ENCODE results near the gene TDP1.

Gene TDP1

DNA sequence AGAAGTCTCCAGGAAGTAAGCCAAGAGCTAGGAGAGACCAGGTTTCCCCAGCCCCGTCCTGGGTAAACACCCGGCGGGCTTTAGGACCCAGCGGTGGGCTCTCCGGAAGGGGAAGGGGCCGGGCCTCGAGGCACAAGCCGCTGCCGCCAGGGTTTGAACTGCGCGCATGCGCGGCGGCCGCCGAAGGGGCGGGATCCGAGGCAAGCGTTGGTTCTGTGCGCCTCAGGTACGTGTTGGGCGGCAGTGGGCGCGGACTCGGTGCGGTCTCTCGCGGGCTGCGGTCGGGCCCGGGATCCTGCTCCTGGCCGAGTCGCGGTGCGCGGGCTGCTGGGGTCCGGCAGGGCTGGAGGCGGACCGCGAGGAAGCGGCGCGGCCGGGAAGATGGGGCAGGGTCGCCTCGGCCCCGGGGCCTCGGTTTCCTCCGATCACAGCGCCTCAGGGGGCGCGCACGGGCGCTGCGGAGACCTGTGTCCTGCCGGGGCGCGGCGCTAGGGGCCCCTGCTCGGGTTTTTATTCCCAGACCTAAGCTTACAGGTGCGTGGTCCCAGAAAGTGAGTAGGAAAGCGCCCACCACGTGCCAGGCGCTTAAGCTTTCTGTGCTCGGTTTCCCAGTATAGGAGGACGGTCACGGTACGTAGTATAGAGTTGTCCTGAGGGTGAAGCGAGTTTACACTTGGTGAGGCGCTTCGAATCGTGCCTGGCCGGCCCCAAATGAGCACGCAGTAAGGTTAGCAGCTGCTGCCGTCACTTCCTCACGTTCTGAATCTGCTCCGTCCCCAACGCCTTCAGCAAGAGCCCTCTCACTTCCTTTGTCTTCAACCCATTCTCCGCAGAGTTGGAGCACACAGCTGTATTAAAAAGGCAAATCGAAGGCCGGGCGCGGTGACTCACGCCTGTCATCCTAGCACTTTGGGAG is at the start of gene TDP1:
TSS of gene TDP1 (plus strand) at position 183 of the 916 bp plus-strand sequence. CDS start 7,188 bp downstream, outside the sequence.
- peak; percentile 97 for DNase-seq

DNA sequence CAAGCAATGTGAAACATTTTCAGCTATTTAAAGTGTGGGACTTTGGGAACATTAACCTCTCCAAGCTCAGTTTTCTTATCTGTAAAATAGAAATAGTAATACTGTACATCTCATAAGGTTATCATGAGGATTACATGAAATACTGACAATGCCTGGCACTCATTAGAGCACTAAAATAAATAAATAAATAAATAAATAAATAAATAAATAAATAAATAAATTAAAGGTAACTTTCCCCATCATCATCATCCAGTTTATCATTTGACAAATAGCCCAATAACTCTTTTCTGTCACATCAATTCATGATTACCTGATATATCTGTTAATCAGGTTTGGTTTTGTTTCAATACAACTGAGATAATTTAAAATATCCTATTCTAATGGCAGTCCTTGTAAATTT is 49.7 kb upstream of the TDP1 start:
- no peak for DNase-seq

DNA sequence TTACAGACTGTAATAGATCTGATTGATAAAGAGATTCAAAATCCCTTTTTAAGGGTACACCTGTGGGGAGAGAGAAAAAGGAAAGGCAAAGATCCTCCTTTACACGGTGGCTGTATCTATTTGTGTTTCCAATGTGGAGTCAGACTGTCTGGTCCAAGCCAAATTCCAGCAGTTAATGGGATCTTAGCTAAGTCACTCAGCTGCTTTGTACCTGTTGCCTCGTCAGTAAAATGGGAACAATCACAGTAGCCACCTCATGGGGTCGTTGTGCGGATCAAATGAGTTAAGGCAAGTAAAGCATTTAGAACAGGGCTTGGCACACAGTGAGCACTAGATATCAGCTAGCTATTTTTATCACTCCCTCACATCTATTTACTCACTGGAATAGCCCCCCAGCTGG is 48.1 kb upstream of the TDP1 start:
- DNase-seq = no peak

DNA sequence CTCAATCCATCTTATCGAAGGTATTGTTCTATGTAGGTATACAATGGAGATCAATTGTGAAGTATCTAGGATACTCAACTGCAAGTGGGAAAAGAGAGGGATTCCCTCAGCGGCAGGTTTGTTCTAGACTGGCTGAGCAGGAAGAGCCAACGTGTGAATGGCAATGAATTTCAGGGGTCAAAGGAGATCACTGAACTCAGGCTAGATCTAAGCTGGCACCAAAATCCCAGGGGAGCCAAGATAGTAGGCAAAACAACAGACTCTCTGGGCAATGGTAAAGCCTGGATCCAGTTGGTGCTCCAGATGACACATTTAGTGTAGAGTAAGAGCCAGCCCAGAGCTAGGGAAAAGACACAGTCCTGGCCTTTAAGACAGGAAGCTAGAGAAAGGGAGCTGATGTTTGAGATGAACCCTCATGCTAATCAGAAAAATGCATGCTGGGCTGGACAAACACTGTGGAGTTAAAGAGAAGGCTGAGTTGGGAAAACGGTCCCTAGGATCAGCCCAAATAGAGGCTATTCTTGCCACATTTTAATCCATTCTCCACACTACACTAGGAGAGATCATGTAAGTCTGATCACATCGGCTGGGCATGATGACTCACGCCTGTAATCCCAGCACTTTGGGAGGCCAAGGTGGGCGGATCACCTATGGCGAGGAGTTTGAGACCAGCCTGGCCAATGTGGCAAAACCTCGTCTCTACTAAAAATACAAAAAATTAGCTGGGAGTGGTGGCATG is 46.8 kb upstream of the TDP1 start:
- peak; percentile 49 for DNase-seq

DNA sequence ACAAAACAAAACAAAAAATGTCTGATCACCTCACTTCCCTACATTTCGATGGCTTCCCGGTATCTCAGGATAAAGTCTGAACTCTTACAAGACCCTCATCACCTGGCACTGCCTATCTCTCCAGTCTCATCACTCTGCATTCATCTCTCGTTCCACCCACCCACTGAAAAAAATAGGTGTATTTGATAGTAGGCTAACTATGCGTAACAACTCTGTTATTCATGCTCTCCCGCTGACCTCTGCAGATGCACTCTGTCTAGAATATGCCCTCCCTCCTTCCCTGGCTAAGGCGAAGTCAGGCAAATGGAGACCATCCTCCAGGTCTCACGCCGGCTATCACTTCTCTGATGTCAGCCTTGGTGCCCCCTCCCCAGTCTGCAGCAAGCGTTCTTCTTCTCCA is 46.1 kb upstream of the TDP1 start:
- no peak for DNase-seq

DNA sequence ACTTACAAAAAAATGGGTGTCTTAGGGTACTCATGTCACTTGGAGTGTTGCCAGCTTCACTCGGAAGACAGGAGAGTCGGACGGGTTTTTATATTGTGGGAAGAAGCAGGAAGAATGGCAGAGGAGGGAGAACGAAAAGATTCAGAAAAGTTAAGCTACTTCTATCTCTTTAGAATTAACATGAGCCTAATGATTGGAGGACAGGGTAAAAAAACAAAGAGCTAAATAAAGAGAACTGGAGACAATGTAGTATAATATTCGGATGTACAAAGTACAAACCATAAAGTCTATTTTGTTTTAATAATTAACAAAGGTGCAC is 45.1 kb upstream of the TDP1 start:
- DNase-seq = no peak

DNA sequence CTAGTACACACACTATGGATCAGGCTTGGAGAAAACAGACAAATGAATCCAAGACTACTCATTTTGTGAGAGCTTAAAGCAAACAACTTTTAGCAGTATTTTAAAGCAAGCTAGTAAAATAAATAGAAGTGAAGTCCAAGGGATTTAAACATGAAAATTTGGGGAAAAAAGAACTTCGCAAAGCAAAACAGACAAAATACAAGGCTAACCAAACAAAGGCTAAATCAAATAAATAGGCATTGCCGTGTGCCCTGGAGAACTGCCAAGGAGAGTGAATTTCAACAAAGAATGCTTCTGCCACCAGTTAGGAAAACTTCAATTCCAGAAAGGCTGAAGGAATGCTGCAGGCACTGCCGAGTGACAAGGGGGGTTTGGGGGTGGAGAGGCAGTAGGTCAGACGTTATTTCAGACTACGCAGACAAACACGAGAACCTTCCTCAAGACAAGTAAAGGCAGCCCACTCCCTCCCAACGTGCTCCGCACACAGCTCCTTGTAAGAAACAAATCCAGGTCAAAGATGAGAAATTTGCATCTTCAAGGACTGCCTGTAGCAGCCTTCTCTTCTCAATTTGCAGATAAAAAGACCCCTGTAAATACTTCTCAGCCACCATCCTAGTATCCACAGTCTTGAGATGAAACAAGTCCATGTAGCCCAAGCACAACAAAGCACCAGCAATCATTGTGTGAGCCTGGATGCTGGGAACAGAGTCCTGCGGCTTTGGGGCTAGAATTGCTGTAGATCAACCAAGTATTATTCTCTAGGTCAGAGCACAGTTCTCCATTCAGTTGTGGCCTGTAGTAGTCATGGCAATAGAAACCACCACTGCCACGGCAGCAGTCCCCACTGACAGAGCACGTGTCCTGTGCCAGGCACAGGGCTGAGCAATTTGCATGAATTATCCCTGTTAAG is 44.5 kb upstream of the TDP1 start:
- DNase-seq = peak; percentile 19

DNA sequence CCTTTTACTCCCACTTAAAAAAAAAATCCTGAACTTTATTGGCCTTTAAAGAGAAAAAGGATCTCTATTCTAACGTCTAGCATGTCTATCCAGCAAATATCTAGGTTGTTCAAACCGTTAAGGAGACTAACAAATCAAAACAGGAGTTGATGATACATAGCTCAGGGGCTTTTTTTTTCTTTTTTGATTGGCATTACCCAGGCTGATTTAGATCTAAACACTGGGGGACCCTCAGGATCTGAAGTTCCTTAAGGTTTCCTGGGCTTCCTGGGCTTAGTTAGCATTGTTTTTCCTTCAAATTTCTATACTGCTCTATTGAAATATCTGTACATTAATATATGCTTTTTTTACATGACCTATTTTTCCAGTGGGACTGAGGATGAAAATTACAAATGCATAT is 43.5 kb upstream of the TDP1 start:
- DNase-seq = no peak

DNA sequence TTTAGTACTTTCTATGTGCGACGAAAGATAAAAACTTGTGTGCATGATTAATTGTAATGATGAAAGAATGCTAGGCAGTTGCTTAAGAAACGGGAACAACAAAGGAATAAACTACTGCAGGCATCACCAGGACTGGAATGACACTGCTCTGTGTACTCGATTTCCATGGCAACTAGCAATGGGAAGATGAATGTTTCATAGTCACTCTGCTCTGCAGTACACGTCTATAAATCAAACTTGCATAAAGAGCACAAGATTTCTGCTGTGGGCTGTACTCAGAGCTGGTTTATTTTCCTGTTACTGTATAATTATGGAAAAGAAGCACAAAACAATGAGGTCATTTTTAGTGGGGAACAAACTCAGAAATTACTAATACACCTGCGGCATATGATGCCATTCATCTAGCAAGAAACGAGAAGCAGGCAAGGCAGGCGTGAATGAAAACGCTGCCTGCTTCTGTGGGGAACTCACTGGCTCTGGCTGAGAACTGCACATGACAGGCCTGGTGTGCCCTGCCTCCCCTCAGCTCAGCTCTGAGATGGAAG is 43.0 kb upstream of the TDP1 start:
- DNase-seq = peak; percentile 31

DNA sequence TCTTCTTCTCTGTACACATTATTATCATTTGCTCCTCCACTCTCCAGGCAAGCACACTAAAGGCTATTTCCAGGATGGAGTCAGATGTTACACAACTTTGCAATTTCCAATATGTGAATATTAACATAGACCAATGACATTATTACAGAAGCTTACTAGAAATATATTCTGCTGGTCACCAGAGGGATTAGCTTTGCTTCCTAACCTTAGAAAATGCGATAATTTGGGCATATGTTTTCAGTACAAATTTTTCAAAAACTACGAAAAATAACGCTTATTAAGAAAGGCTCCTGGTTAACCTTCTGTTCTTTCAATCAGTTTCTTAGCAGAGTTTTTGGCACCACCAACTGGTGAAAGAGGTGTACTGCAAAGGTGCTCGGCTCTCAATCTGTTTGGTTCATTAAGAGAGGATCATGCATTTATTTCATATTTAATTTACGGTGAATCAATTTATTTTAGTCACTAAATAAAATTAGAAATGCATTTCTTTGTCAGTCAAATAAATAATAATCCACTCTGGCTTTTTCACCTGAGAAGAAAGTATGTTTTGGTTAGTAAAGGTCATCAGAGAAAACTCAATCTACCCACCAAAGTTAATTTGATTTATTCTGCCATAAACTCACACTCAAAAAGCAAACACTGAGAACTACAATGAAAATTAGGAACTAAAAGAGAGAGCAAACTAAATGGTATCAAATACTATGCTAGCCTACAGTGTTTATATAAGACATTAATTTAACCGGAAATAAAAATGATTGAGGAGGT is 40.4 kb upstream of the TDP1 start:
- peak; percentile 93 for DNase-seq

DNA sequence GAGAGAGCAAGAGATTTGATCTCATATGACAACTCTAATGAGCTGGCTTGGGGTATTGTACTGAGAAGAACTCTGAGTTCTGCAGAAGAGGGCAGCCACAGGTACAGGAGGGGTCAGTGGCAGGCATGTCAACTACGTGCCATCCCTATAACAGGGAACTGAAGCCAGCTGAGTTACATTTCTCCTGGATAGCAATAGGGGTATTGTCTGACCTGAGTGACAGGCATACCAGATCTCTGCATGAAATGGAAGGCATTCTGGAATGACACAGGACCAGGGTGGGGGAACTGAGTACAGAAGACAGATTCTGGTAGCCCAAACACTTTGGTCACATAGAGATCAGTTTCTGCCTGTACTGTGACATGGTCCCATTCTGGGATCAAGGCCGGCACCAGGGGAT is 37.0 kb upstream of the TDP1 start:
- no peak for DNase-seq

DNA sequence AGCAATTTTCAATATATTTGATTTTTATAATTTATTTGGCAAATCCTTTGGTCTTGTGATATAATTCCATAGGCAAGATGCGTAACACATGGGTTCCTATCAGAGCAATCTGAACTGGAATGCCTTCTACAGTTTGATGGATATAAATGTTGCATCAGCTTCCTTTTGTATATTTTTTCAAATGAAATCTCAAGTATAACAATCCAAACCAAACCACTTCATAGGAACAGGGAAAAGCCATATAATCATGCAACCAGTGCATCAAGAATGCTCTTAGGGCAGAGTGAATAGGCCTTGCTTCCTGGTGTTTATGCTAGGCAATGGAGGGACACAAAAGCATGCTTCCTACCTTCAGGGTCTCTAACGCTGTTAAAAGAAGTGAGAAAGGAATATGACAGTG is 35.7 kb upstream of the TDP1 start:
- no peak for DNase-seq

DNA sequence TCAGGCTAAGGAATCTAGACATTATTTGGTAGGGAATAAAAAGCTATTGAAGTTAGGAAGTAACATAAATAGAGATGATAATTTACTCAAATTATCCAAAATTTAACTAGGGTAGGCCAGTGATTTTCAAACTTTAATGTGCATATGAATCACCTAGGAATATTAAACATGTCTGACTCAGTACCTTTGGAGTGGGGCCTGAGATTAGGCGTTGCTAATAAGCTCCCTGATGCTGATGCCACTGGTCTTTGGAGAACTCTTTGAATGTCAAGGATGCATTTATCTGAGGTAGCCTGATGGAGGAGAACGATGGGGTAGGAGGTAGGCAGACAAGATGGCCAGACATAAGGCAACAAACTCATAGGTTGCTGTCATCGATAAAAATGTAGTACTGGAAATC is 34.4 kb upstream of the TDP1 start:
- DNase-seq = no peak

DNA sequence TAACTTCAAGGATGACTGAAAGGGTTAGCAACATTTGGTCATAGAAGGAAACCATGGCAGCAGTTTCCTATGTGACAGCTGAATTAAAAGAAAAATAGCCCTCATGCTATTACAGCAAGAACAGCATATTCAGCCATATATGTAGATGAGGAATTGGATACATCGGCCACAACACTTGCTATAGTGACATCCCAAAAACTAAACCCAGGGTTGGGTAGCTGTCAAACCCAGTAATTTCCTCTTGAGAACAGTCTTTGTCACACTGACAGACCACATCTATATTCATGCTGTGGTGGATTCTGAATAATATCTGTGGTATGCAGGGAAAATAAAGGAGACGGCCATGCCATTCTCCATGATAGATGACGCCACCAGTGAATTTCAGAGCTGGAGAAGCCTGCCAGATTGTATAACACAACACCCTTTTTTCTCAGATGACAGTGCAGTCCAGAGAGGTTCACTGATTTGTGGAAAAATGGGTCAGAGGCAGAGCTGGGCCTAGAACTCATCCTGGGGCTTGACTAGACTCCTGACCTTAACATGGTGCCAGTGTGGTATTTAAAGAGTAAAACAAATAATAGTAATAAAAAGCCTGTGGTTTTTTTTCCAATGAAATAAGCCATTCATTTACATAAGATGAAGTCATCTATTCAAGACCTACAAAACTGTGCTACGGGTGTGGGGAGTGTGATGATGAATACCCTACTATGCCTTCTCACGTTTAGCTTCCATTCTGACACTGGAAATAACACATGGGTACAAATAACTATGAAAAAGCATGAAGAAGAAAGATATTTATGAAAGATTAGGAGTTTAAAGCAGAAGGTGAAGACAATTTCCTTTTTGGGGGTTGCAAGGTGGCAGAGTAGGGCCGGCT is 33.5 kb upstream of the TDP1 start:
- no peak for DNase-seq

DNA sequence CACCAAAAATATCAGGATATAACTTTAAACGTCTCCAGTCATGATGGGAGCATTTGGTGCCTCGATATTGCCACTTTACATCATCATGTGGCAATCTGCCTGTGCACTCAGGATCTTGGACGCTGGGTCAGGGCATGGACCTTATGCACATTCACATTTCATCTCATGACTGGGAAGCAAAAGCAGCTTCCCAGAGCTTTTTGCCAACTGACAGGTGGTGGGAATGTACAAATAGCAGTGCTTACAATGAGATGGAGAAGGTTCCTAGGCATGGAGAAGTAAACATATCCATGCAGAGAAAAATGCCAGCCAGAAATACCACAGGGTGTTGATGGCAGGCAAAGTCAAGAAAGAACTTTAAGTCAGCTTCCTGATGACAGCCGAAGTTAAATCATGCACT is 31.5 kb upstream of the TDP1 start:
- DNase-seq = peak; percentile 61

DNA sequence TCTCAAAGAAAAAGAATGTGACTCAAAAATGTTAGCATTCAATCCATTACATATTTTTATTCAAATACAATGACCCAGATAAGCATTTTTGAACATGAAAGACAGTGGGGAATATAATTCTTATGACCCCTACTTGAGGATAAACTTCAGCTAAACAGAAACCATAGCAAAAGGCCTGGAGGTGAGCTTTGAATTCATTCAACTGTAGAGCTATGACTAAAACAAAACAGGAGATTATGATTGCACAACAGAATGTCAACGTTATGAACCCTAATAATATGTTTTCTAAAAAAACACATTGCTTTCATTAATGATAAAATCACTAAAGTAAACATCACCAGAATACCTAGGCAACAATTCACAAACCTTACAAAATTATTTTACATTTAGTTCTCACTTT is 29.0 kb upstream of the TDP1 start:
- DNase-seq = no peak

DNA sequence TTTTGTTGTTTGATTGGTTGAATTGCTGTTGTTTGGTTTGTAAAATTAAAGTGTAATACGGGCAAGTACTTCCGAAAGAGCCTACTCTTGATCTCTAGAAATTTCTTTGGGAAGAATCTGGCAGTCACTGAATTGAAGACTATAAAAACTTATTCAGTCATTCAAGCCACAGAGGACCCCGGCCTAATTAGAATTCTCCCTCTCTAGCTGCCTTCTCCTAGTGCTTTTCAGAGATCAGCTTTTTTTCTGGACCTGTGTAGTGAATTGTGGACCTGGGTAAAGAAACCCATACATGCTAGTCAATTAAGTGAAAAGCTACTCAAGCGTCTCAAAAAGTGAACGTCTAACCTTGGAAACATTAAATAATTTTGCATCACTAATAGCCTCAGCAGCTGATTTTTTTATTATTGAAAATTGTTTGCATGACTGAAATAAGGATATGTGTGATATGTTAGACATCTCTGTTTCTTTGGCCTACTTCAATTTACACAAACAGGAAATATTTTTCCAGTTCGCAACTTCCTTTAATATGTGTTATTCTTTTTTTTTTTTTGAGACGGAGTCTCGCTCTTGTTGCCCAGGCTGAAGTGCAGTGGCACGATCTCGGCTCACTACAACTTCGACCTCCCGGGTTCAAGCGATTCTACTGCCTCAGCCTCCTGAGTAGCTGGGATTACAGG is 28.4 kb upstream of the TDP1 start:
- DNase-seq = no peak

DNA sequence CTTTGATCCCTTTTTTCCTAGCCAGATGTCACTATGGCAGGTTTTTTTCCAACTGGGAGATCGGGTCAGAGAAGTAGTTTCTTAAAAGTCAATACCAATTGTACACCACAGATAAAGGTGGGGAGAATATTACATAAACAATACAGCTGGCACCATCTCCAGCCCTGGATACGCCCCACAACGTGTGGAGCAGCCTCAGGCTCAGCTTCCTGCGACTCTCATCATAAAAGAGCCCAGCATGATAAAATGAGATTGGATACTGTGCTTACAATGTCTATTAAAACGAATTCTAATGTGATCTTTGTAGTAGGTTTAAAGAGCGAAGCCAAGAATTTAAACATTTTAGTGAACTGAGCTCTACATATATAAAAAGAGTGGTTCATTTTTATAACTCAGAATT is 22.7 kb upstream of the TDP1 start:
- DNase-seq = no peak

DNA sequence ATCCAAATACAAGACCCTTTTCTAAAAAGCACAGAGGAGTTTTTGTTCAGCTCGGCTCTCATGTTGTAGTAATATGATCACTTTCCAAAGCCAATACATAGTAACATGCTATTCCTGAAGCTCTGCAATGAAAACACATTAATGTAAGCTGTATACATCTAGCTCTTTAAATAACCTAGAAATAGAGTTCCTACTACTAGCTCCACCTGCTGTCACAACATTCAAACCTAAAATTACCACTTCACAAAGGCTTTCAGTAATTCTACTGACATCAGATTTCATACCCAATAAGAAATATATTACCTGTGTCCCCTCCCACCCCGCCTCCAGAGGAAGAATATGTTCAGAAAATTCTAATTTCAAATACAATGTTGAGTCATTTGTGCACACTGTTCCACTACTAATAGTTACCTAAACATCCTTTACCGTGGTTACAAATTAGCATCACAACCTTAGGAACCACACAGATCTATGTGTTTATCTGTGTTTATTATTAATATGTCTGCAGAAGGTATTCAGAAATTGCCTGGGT is 19.0 kb upstream of the TDP1 start:
- no peak for DNase-seq

DNA sequence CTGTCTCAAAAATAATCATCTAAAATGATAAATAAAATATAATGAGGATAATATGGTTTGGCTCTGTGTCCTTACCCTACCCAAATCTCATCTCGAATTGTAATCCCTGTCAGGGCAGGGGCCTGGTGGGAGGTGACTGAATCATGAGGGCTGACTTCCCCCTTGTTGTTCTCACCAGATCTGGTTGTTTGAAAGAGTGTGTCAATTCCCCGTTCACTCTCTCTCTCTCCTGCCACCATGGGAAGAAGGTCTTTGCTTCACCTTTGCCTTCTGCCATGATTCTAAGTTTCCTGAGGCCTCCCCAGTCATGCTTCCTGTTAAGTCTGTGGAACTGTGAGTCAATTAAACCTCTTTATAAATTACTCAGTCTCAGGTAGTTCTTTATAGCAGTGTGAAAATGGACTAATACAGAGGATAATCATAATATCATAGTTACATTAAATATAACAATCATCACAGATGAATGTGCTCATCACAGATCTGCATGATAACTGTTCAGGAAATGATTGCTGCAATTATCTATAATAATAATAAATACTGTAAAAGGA is 13.8 kb upstream of the TDP1 start:
- DNase-seq = no peak
